HepG2 (cell line): ENCODE measurements around the gene HSPB6. TPM values are rescaled to one million over a fixed set of nuclear protein-coding genes. Genes with fewer than 3 reads are reported as not detected.
A peak's percentile ranks its signal among the peaks of the same experiment; 100 is the strongest.

ENCODE experiments used
- ATAC-seq: fragments of 200-7000 bp; cut with Tn5 transposase; 3 replicates; pipeline ENCODE4 v1.9.1; 2020; ENCODE audit warnings: mild to moderate bottlenecking, moderate library complexity
- BruUV-seq: library from RNA; stranded (reverse); fragments of 400-500 nt; replicated peaks from 2 replicates; lab custom pipeline; 2021; lab: Mats Ljungman, UMichigan
- CTCF ChIA-PET: fragments of 300-600 bp; formaldehyde crosslinking; extraction: SDS; loops from one replicate; lab custom pipeline; 2021; ENCODE audit warnings: low total read pairs, inconsistent platforms, low intra/inter-chr PET ratio; lab: Yijun Ruan, JAX
- POLR2A ChIA-PET: fragments of 350-600 bp; sonication (Branson Sonifier 250); formaldehyde crosslinking; loops from one replicate; lab custom pipeline; 2020; ENCODE audit warnings: antibody characterized with exemption, inconsistent platforms; lab: Yijun Ruan, JAX
- DNase-seq: peaks from one replicate; pipeline ENCODE4 v3.0.0-alpha.2; 2015; ENCODE audit warnings: low spot score
- FAIRE-seq: peaks from 3 replicates; lab custom pipeline; 2011; peaks lifted over from hg19 to GRCh38; lab: Jason Lieb, UNC
- H2AFZ ChIP-seq: one replicate; pipeline ENCODE4 v1.6.1; 2011; ENCODE audit warnings: low read length, inconsistent platforms
- H3K27ac ChIP-seq: fragments of 300-600 bp; 3 replicates; pipeline ENCODE4 v1.8.0; 2011; ENCODE audit warnings: mixed run types, mild to moderate bottlenecking, mixed read lengths, low read length, inconsistent platforms; ENCODE audit not compliant: insufficient read depth; ENCODE audit errors: extremely low read length
- H3K27me3 ChIP-seq, 2 experiments: fragments of 200-600 bp in 1 of 2; 2 replicates in 1 of 2; 3 replicates in 1 of 2; pipeline versions ENCODE4 v1.6.0 to v1.8.0; 2011; ENCODE audit warnings: low read length in 2 of 2, mild to moderate bottlenecking in 2 of 2, moderate library complexity in 2 of 2, inconsistent platforms in 1 of 2; ENCODE audit not compliant: insufficient read depth in 2 of 2, control insufficient read depth in 1 of 2
- H3K36me3 ChIP-seq, 2 experiments: fragments of 200-600 bp in 1 of 2; replicated peaks in 1 of 2; 2 replicates in 1 of 2; 3 replicates in 1 of 2; pipeline versions ENCODE4 v1.5.1 to v1.8.0; 2011; ENCODE audit warnings: low read length in 2 of 2, inconsistent platforms in 1 of 2; ENCODE audit not compliant: insufficient read depth in 2 of 2, control insufficient read depth in 1 of 2
- H3K4me1 ChIP-seq: 2 replicates; pipeline ENCODE4 v1.5.1; 2012; ENCODE audit warnings: low read length, inconsistent platforms; ENCODE audit not compliant: insufficient read depth
- H3K4me2 ChIP-seq: 2 replicates; pipeline ENCODE4 v1.6.0; 2011; ENCODE audit warnings: low read depth, low read length, inconsistent platforms
- H3K4me3 ChIP-seq, 3 experiments: fragments of 200-600 bp in 1 of 3; sonication (generic), shearing (Covaris generic) in 1 of 3; replicated peaks in 1 of 3; 2 replicates each; pipeline ENCODE4 v1.5.1; 2011 to 2016; ENCODE audit warnings: low read length in 3 of 3, inconsistent platforms in 2 of 3, low read depth in 2 of 3, mild to moderate bottlenecking in 2 of 3, control low read depth in 1 of 3, mixed read lengths in 1 of 3; ENCODE audit not compliant: insufficient read depth in 1 of 3
- H3K79me2 ChIP-seq: one replicate; pipeline ENCODE4 v1.6.1; 2011; ENCODE audit warnings: low read length, inconsistent platforms; ENCODE audit not compliant: insufficient read depth
- H3K9ac ChIP-seq: 2 replicates; pipeline ENCODE4 v1.6.0; 2011; ENCODE audit warnings: mild to moderate bottlenecking, low read depth, low read length, inconsistent platforms; ENCODE audit not compliant: insufficient read depth
- H3K9me3 ChIP-seq: 2 replicates; pipeline ENCODE4 v1.5.1; 2012; ENCODE audit warnings: mild to moderate bottlenecking, low read length
- H4K20me1 ChIP-seq: 2 replicates; pipeline ENCODE4 v1.6.0; 2011; ENCODE audit warnings: inconsistent platforms, mild to moderate bottlenecking, low read length, moderate library complexity; ENCODE audit not compliant: insufficient read depth
- ASH2L ChIP-seq: fragments of 300-600, 200-600 bp; sonication (generic); IDR thresholded peaks from 2 replicates; pipeline ENCODE4 v1.7.0; 2017; ENCODE audit warnings: low read depth, mild to moderate bottlenecking, moderate library complexity, mixed read lengths, low read length; ENCODE audit not compliant: insufficient read length
- ERF ChIP-seq: IDR thresholded peaks from 2 replicates; pipeline ENCODE4 v1.6.1; 2018; ENCODE audit warnings: missing biosample characterization, missing genetic modification reagents
- PHF8 ChIP-seq: sonication (generic); formaldehyde crosslinking; IDR thresholded peaks from 2 replicates; pipeline ENCODE4 v1.5.0; 2020; ENCODE audit warnings: missing genetic modification reagents
- PRDM10 ChIP-seq: sonication (generic); formaldehyde crosslinking; IDR thresholded peaks from 2 replicates; pipeline ENCODE4 v1.4.0; 2020; ENCODE audit warnings: low read depth, missing genetic modification reagents
- SIN3A ChIP-seq: IDR thresholded peaks from 2 replicates; pipeline ENCODE4 v1.6.1; 2011; ENCODE audit warnings: low read depth, mild to moderate bottlenecking, control low read depth, low read length, borderline replicate concordance
- SOX5 ChIP-seq: IDR thresholded peaks from 2 replicates; pipeline ENCODE4 v1.6.1; 2016; ENCODE audit warnings: borderline replicate concordance
- TIGD3 ChIP-seq: sonication (generic); formaldehyde crosslinking; IDR thresholded peaks from 2 replicates; pipeline ENCODE4 v1.5.1; 2020; ENCODE audit warnings: mild to moderate bottlenecking, missing genetic modification reagents, borderline replicate concordance
- ZBTB7B ChIP-seq: sonication (generic); formaldehyde crosslinking; IDR thresholded peaks from 2 replicates; pipeline ENCODE4 v1.4.0; 2020; ENCODE audit warnings: missing genetic modification reagents
- ZFAT ChIP-seq: sonication (generic); formaldehyde crosslinking; conservative IDR thresholded peaks from 2 replicates; pipeline ENCODE4 v1.8.1; 2023; ENCODE audit warnings: missing genetic modification reagents, inconsistent platforms
- ZNF263 ChIP-seq: sonication (generic); formaldehyde crosslinking; IDR thresholded peaks from 2 replicates; pipeline ENCODE4 v1.4.0; 2020; ENCODE audit warnings: missing genetic modification reagents
- ZNF335 ChIP-seq: sonication (generic); formaldehyde crosslinking; IDR thresholded peaks from 2 replicates; pipeline ENCODE4 v1.4.0; 2020; ENCODE audit warnings: missing genetic modification reagents
- ZNF598 ChIP-seq: sonication (generic); formaldehyde crosslinking; IDR thresholded peaks from 2 replicates; pipeline ENCODE4 v1.5.1; 2020; ENCODE audit warnings: mild to moderate bottlenecking, missing genetic modification reagents, borderline replicate concordance
- ZNF687 ChIP-seq: sonication (generic); formaldehyde crosslinking; IDR thresholded peaks from 2 replicates; pipeline ENCODE4 v1.5.1; 2020; ENCODE audit warnings: mild to moderate bottlenecking, missing genetic modification reagents, moderate library complexity
- ZNF782 ChIP-seq: sonication (generic); formaldehyde crosslinking; IDR thresholded peaks from 2 replicates; pipeline ENCODE4 v1.4.0; 2020; ENCODE audit warnings: missing genetic modification reagents, mild to moderate bottlenecking, borderline replicate concordance
- WGBS: methylation state at CpG from one replicate; pipeline ENCODE4 v1.1.6; 2017; ENCODE audit warnings: low lambda C conversion rate; 5-methylcytosine and 5-hydroxymethylcytosine counted together
- in situ Hi-C: cut with HindIII; loops from 2 replicates; pipeline ENCODE4 v1.10.0; 2017; ENCODE audit warnings: low pct_unique_long_range_greater_than_20kb; ENCODE audit not compliant: extremely low pct_ligation_motif_present
- intact Hi-C: fragments of 100-400 bp; cut with micrococcal nuclease; formaldehyde crosslinking; loops from one replicate; pipeline ENCODE4 v1.10.0; 2022; ENCODE audit not compliant: unreplicated experiment
- polyA plus RNA-seq, 8 experiments: library from polyadenylated mRNA; depleted of rRNA in 3 of 8; stranded (reverse) in 7 of 8; unstranded in 1 of 8; fragments of >200 nt; fragmentation: Illumina TruSeq in 4 of 8; extraction: Trizol in 4 of 8; gene quantifications; 2 replicates each; pipeline versions ENCODE4 v1.2.1 to v1.2.3, GENCODE V29; 2011 to 2016; ENCODE audit warnings: low read depth in 4 of 8, missing spikeins in 1 of 8, mixed read lengths in 1 of 8; ENCODE audit not compliant: insufficient read depth in 1 of 8
- total RNA-seq, 5 experiments: library from RNA; depleted of rRNA; stranded (reverse); fragments of >200 nt; fragmentation: Illumina TruSeq; extraction: Trizol; gene quantifications; 2 replicates each; pipeline ENCODE4 v1.2.3, GENCODE V29; 2016; ENCODE audit warnings: low read depth in 1 of 5

Gene HSPB6
- total and polyA plus RNA-seq, 2 of the 13 experiments (the other 11 are each of a cell fraction or from before 2014, with no cell fraction given), result 0.18 TPM; not detected in 1

- no peak for FAIRE-seq
- 55% methylated on average over 21 of the region's 31 CpGs for WGBS
- in situ Hi-C loops, result no loop called here
- intact Hi-C loops, result no loop called here
- no peak overlapping the region for H2AFZ ChIP-seq
- ChIA-PET CTCF (no interaction called here), POLR2A (interaction anchor here (1.0 to 1.5 kb wide), 3 partner anchors 39 to 46 kb away, joined by 3 to 5 read pairs (median 4); partner anchors contain the start of genes LIN37 and PSENEN)
- no peaks in the 10 kb centered on the region; a peak in 1 of 5 replicates for H3K36me3 ChIP-seq
- peaks cover 40% of the 10 kb centered on the region for H3K4me1 ChIP-seq
- ATAC-seq, result peak; percentile 3; the same call in 2 of the 3 replicates
- DNase-seq, result no peak
- H3K9ac ChIP-seq, result no peak overlapping the region
- H3K27me3 ChIP-seq, result no peaks in the 10 kb centered on the region
- peak overlapping the region in 1 of 3 experiments; percentile 43; a peak in 1 of 6 replicates for H3K4me3 ChIP-seq
- no peaks in the 10 kb centered on the region for H3K9me3 ChIP-seq
- no peaks in the 10 kb centered on the region for H3K79me2 ChIP-seq
- no peaks in the 10 kb centered on the region for H4K20me1 ChIP-seq
- H3K4me2 ChIP-seq, result peak overlapping the region; percentile 45
- H3K27ac ChIP-seq, result no peak overlapping the region
- no TSS peak for BruUV-seq
- TF ChIP-seq SIN3A (peak; percentile 27; the same call in 1 of the 2 replicates), ERF (CRISPR knock-in tag) (0 out of 2 replicates have a peak, but pooled peaks have one; percentile 31), SOX5 (CRISPR knock-in tag) (no peak), ZNF687 (CRISPR knock-in tag) (peak; percentile 61), ZNF782 (CRISPR knock-in tag) (peak; percentile 68; the same call in 1 of the 2 replicates), ZNF598 (CRISPR knock-in tag) (peak; percentile 68; the same call in 1 of the 2 replicates), ZNF263 (CRISPR knock-in tag) (peak; percentile 99), PHF8 (no peak), ASH2L (no peak), TIGD3 (CRISPR knock-in tag) (no peak), ZNF335 (CRISPR knock-in tag) (no peak), ZBTB7B (CRISPR knock-in tag) (peak; percentile 80), ZFAT (CRISPR knock-in tag) (no peak), PRDM10 (CRISPR knock-in tag) (no peak)
Observed at GRCh38 chr19:35786299-35787160, 29.7 kb upstream of the HSPB6 start.
